SK-N-SH treated with all-trans-retinoic acid at 6 μM for 48 hours (cell line): ENCODE measurements around the gene BBS9.

Source experiments
- ATAC-seq: fragments of 200-7000 bp; cut with Tn5 transposase; 3 replicates; pipeline ENCODE4 v1.9.1; 2020; ENCODE audit warnings: mild to moderate bottlenecking, moderate library complexity
- ARNTL ChIP-seq: fragments of 450-650 bp; formaldehyde crosslinking; IDR thresholded peaks from 2 replicates; pipeline ENCODE4 v1.5.0; 2020; ENCODE audit warnings: low read depth, mild to moderate bottlenecking, moderate library complexity, borderline replicate concordance
- BACH2 ChIP-seq: fragments of 250-450 bp; sonication (Bioruptor Pico); IDR thresholded peaks from 2 replicates; pipeline ENCODE4 v1.9.0; 2021; ENCODE audit warnings: mild to moderate bottlenecking, borderline replicate concordance
- CREB5 ChIP-seq: fragments of 250-450 bp; sonication (Bioruptor Pico); IDR thresholded peaks from 2 replicates; pipeline ENCODE4 v1.5.1; 2020; ENCODE audit warnings: low read depth, mild to moderate bottlenecking, moderate library complexity
- CSDC2 ChIP-seq: fragments of 250-450 bp; sonication (Bioruptor Pico); IDR thresholded peaks from 2 replicates; pipeline ENCODE4 v1.5.0; 2020; ENCODE audit warnings: mild to moderate bottlenecking, moderate library complexity
- CSRNP3 ChIP-seq: fragments of 250-450 bp; sonication (Bioruptor Pico); IDR thresholded peaks from 2 replicates; pipeline ENCODE4 v1.5.1; 2021; ENCODE audit warnings: mild to moderate bottlenecking, moderate library complexity
- ESRRG ChIP-seq: fragments of 250-450 bp; sonication (Bioruptor Pico); IDR thresholded peaks from 2 replicates; pipeline ENCODE4 v1.6.1; 2021; ENCODE audit warnings: mild to moderate bottlenecking
- GLIS3 ChIP-seq: fragments of 250-450 bp; sonication (Bioruptor Pico); IDR thresholded peaks from 2 replicates; pipeline ENCODE4 v1.5.0; 2020; ENCODE audit warnings: mild to moderate bottlenecking, moderate library complexity
- ISL1 ChIP-seq: fragments of 250-450 bp; sonication (Bioruptor Pico); IDR thresholded peaks from 2 replicates; pipeline ENCODE4 v2.1.2; 2022; ENCODE audit warnings: mild to moderate bottlenecking, moderate library complexity
- OSR1 ChIP-seq: fragments of 250-450 bp; sonication (Bioruptor Pico); IDR thresholded peaks from 2 replicates; pipeline ENCODE4 v1.8.0; 2022; ENCODE audit warnings: moderate library complexity, mild to moderate bottlenecking, inconsistent platforms
- POU6F1 ChIP-seq: fragments of 250-450 bp; sonication (Bioruptor Pico); IDR thresholded peaks from 2 replicates; pipeline ENCODE4 v1.8.0; 2021; ENCODE audit warnings: low read depth, mild to moderate bottlenecking, moderate library complexity, borderline replicate concordance
- PPARA ChIP-seq: fragments of 250-450 bp; sonication (Bioruptor Pico); IDR thresholded peaks from 2 replicates; pipeline ENCODE4 v1.5.0; 2020; ENCODE audit warnings: mild to moderate bottlenecking, borderline replicate concordance
- RARB ChIP-seq: fragments of 250-450 bp; sonication (Bioruptor Pico); IDR thresholded peaks from 2 replicates; pipeline ENCODE4 v1.8.0; 2021; ENCODE audit warnings: mild to moderate bottlenecking, moderate library complexity
- SNAI2 ChIP-seq: fragments of 250-450 bp; sonication (Bioruptor Pico); IDR thresholded peaks from 2 replicates; pipeline ENCODE4 v1.5.0; 2020; ENCODE audit warnings: mild to moderate bottlenecking, moderate library complexity
- TSHZ2 ChIP-seq: fragments of 250-450 bp; sonication (Bioruptor Pico); IDR thresholded peaks from 2 replicates; pipeline ENCODE4 v1.5.0; 2020; ENCODE audit warnings: mild to moderate bottlenecking, moderate library complexity
- ZC3H10 ChIP-seq: fragments of 250-450 bp; sonication (Bioruptor Pico); IDR thresholded peaks from 2 replicates; pipeline ENCODE4 v1.5.1; 2021; ENCODE audit warnings: mild to moderate bottlenecking, moderate library complexity
- ZFP3 ChIP-seq: fragments of 250-450 bp; sonication (Bioruptor Pico); IDR thresholded peaks from 2 replicates; pipeline ENCODE4 v1.5.0; 2020; ENCODE audit warnings: mild to moderate bottlenecking, moderate library complexity
- ZFP30 ChIP-seq: fragments of 450-650 bp; formaldehyde crosslinking; IDR thresholded peaks from 2 replicates; pipeline ENCODE4 v1.5.0; 2022; ENCODE audit warnings: mild to moderate bottlenecking, moderate library complexity
- ZNF565 ChIP-seq: fragments of 450-650 bp; formaldehyde crosslinking; conservative IDR thresholded peaks from 2 replicates; pipeline ENCODE4 v1.5.0; 2020; ENCODE audit warnings: low read depth, mild to moderate bottlenecking, moderate library complexity
- ZNF70 ChIP-seq: fragments of 450-650 bp; formaldehyde crosslinking; IDR thresholded peaks from 2 replicates; pipeline ENCODE4 v1.5.0; 2020; ENCODE audit warnings: mild to moderate bottlenecking, moderate library complexity
- ZNF8 ChIP-seq: fragments of 450-650 bp; formaldehyde crosslinking; IDR thresholded peaks from 2 replicates; pipeline ENCODE4 v1.5.0; 2020; ENCODE audit warnings: mild to moderate bottlenecking, moderate library complexity

The BBS9 gene

GRCh38 chr7:33503014-33503413 lies 373.6 kb downstream of the BBS9 start:
- no peak for ATAC-seq
- no peak for TF ChIP-seq ZFP3 (CRISPR knock-in tag)
- no peak for TF ChIP-seq ESRRG (CRISPR knock-in tag)
- TF ChIP-seq CSDC2 (CRISPR knock-in tag) = no peak
- TF ChIP-seq, all 23 proteins: peak for 0

GRCh38 chr7:33503736-33504135 lies 374.4 kb downstream of the BBS9 start:
- ATAC-seq = no peak
- TF ChIP-seq CREB5 (CRISPR knock-in tag) = no peak
- TF ChIP-seq PPARA = no peak
- TF ChIP-seq ZNF565 (CRISPR knock-in tag) = no peak
- TF ChIP-seq TSHZ2 (CRISPR knock-in tag) = no peak
- no peak for TF ChIP-seq ZNF8 (CRISPR knock-in tag)
- TF ChIP-seq ESRRG (CRISPR knock-in tag) = no peak
- no peak for TF ChIP-seq ZFP30 (CRISPR knock-in tag)
- no peak for TF ChIP-seq ZNF70 (CRISPR knock-in tag)
- TF ChIP-seq OSR1 = no peak
- no peak for TF ChIP-seq GLIS3 (CRISPR knock-in tag)
- TF ChIP-seq BACH2 (CRISPR knock-in tag) = no peak
- no peak for TF ChIP-seq CSDC2 (CRISPR knock-in tag)
- TF ChIP-seq ZFP3 (CRISPR knock-in tag) = no peak
- no peak for TF ChIP-seq RARB (CRISPR knock-in tag)

GRCh38 chr7:33504266-33504665 lies 374.9 kb downstream of the BBS9 start:
- TF ChIP-seq ISL1 (CRISPR knock-in tag) (no peak), ZC3H10 (CRISPR knock-in tag) (no peak), ZFP3 (CRISPR knock-in tag) (no peak), ARNTL (no peak), ZNF70 (CRISPR knock-in tag) (no peak), POU6F1 (no peak), TSHZ2 (CRISPR knock-in tag) (no peak), OSR1 (no peak), ZFP30 (CRISPR knock-in tag) (no peak), BACH2 (CRISPR knock-in tag) (no peak), SNAI2 (no peak), RARB (CRISPR knock-in tag) (no peak), CSRNP3 (CRISPR knock-in tag) (no peak), GLIS3 (CRISPR knock-in tag) (no peak)
- TF ChIP-seq, all 23 proteins: peak for 0
- no peak for ATAC-seq
